GM23248 (cell line): ENCODE results near the gene YPEL2.

ENCODE experiments used
- EZH2 ChIP-seq: fragments of 200-600 bp; sonication (generic); IDR thresholded peaks from 2 replicates; pipeline ENCODE4 v1.6.1; 2018; ENCODE audit warnings: antibody characterized with exemption, mild to moderate bottlenecking; ENCODE audit not compliant: insufficient read depth, poor library complexity, severe bottlenecking
- EZH2phosphoT487 ChIP-seq: fragments of 200-600 bp; sonication (generic); IDR thresholded peaks from 2 replicates; pipeline ENCODE4 v1.6.1; 2018; ENCODE audit warnings: antibody characterized with exemption, moderate library complexity, mild to moderate bottlenecking, low read depth; ENCODE audit not compliant: insufficient read depth

- TF ChIP-seq EZH2 (no peak), EZH2phosphoT487 (no peak)
Observed at GRCh38 chr17:59432657-59433056, 101.2 kb downstream of the YPEL2 start.
